Vagina (tissue), 2 donors: ENCODE results near the gene LMO7.

Experiments
- POLR2A ChIP-seq, 2 donors: fragments of 450-650 bp; IDR thresholded peaks; one replicate each; pipeline ENCODE4 v1.6.1; 2017; ENCODE audit warnings: antibody characterized with exemption in 2 of 2, mild to moderate bottlenecking in 2 of 2, moderate library complexity in 2 of 2
- POLR2AphosphoS5 ChIP-seq, 2 donors: sonication (generic); formaldehyde crosslinking; IDR thresholded peaks; one replicate each; pipeline ENCODE4 v1.9.0; 2017; ENCODE audit warnings: antibody characterized with exemption in 2 of 2, mild to moderate bottlenecking in 2 of 2, low read depth in 1 of 2; ENCODE audit not compliant: insufficient read depth in 1 of 2
- TF ChIP-seq, protein P1 (sequence below), 3 experiments: fragments of 450-650 bp in 2 of 3; fragments of 200-600 bp in 1 of 3; sonication (generic) in 1 of 3; IDR thresholded peaks; one replicate each; pipeline ENCODE4 v1.5.1; 2017 to 2019; ENCODE audit warnings: antibody characterized with exemption in 3 of 3, mild to moderate bottlenecking in 2 of 3, moderate library complexity in 2 of 3

DNA sequence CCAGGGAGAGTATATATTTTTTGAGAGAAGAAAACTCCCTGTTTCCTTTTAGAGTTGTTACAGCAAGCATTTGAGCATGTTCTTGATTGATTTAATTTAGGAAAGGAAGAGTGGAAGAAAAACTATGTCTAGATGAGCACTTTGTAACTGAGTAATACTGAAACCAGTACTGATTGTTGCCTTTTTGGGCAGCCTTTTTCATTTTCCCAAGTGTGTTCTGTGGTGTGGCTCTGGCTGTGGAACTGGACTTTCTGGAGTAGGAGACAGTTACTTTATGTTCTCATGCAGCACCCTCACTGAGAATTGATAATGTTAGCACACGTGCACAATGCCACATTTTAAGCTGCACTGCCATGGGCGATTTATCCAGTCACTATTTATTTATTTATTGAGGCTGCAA is 211.5 kb downstream of the LMO7 start:
- TF ChIP-seq POLR2A (IDR thresholded peaks at IDR 0.05), result no peak
- TF ChIP-seq, protein P1, sequence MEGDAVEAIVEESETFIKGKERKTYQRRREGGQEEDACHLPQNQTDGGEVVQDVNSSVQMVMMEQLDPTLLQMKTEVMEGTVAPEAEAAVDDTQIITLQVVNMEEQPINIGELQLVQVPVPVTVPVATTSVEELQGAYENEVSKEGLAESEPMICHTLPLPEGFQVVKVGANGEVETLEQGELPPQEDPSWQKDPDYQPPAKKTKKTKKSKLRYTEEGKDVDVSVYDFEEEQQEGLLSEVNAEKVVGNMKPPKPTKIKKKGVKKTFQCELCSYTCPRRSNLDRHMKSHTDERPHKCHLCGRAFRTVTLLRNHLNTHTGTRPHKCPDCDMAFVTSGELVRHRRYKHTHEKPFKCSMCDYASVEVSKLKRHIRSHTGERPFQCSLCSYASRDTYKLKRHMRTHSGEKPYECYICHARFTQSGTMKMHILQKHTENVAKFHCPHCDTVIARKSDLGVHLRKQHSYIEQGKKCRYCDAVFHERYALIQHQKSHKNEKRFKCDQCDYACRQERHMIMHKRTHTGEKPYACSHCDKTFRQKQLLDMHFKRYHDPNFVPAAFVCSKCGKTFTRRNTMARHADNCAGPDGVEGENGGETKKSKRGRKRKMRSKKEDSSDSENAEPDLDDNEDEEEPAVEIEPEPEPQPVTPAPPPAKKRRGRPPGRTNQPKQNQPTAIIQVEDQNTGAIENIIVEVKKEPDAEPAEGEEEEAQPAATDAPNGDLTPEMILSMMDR (IDR thresholded peaks at IDR 0.05), result no peak
- TF ChIP-seq POLR2AphosphoS5 (IDR thresholded peaks at IDR 0.05; ENCODE audit: insufficient read depth in 1 of 2, low read depth in 1 of 2), result no peak
